HepG2 (cell line): Measurements from ENCODE around the gene GPR62. TPM values are rescaled to one million over a fixed set of nuclear protein-coding genes. Genes with fewer than 3 reads are reported as not detected.

Experiments
- AKNA ChIP-seq: sonication (generic); formaldehyde crosslinking; IDR thresholded peaks from 2 replicates; pipeline ENCODE4 v1.4.0; 2020; ENCODE audit warnings: missing genetic modification reagents, borderline replicate concordance
- CC2D1A ChIP-seq: sonication (generic); formaldehyde crosslinking; IDR thresholded peaks from 2 replicates; pipeline ENCODE4 v1.8.1; 2023; ENCODE audit warnings: mild to moderate bottlenecking, missing genetic modification reagents
- HNF1A ChIP-seq, 2 experiments: sonication (generic) in 1 of 2; formaldehyde crosslinking in 1 of 2; IDR thresholded peaks; 2 replicates each; pipeline versions ENCODE4 v1.4.0 to v1.6.1; 2016 to 2020; ENCODE audit warnings: borderline replicate concordance in 1 of 2, low read depth in 1 of 2, mild to moderate bottlenecking in 1 of 2, missing genetic modification reagents in 1 of 2
- NR2F6 ChIP-seq, 2 experiments: IDR thresholded peaks; 2 replicates each; pipeline ENCODE4 v1.6.1; 2016; ENCODE audit warnings: antibody characterized with exemption in 1 of 2, mild to moderate bottlenecking in 1 of 2
- PHF5A ChIP-seq: IDR thresholded peaks from one replicate; pipeline ENCODE4 v1.6.1; 2018; ENCODE audit warnings: low read depth, missing genetic modification reagents; ENCODE audit not compliant: unreplicated experiment
- RFXAP ChIP-seq: sonication (generic); formaldehyde crosslinking; IDR thresholded peaks from 2 replicates; pipeline ENCODE4 v1.4.0; 2020; ENCODE audit warnings: missing genetic modification reagents, borderline replicate concordance
- SMAD9 ChIP-seq: sonication (generic); formaldehyde crosslinking; IDR thresholded peaks from 2 replicates; pipeline ENCODE4 v1.5.1; 2020; ENCODE audit warnings: mild to moderate bottlenecking, missing genetic modification reagents
- SOX6 ChIP-seq, 2 experiments: fragments of 450-650 bp in 1 of 2; sonication (generic) in 1 of 2; formaldehyde crosslinking in 1 of 2; IDR thresholded peaks; 2 replicates each; pipeline versions ENCODE4 v1.4.0 to v1.6.1; 2017 to 2020; ENCODE audit warnings: antibody characterized with exemption in 1 of 2, mild to moderate bottlenecking in 1 of 2, missing genetic modification reagents in 1 of 2
- TBX3 ChIP-seq: fragments of 450-650 bp; IDR thresholded peaks from 2 replicates; pipeline ENCODE4 v1.6.1; 2017; ENCODE audit warnings: antibody characterized with exemption, mild to moderate bottlenecking, inconsistent platforms, borderline replicate concordance
- TEAD2 ChIP-seq: sonication (generic); formaldehyde crosslinking; IDR thresholded peaks from 2 replicates; pipeline ENCODE4 v1.9.0; 2021; ENCODE audit warnings: missing genetic modification reagents
- TEF ChIP-seq: sonication (generic); formaldehyde crosslinking; IDR thresholded peaks from 2 replicates; pipeline ENCODE4 v1.5.0; 2020; ENCODE audit warnings: missing genetic modification reagents
- TMF1 ChIP-seq: sonication (generic); formaldehyde crosslinking; IDR thresholded peaks from 2 replicates; pipeline ENCODE4 v1.8.1; 2022; ENCODE audit warnings: low read depth, missing genetic modification reagents
- ZBTB1 ChIP-seq: sonication (generic); formaldehyde crosslinking; IDR thresholded peaks from 2 replicates; pipeline ENCODE4 v1.4.0; 2020; ENCODE audit warnings: missing genetic modification reagents, borderline replicate concordance
- ZNF570 ChIP-seq: sonication (generic); formaldehyde crosslinking; IDR thresholded peaks from 2 replicates; pipeline ENCODE4 v1.4.0; 2020; ENCODE audit warnings: mild to moderate bottlenecking, missing genetic modification reagents, borderline replicate concordance
- ZNF781 ChIP-seq: sonication (generic); formaldehyde crosslinking; IDR thresholded peaks from 2 replicates; pipeline ENCODE4 v1.5.1; 2020; ENCODE audit warnings: borderline replicate concordance, mild to moderate bottlenecking, missing genetic modification reagents; ENCODE audit errors: not compliant biosample characterization
- ZNF784 ChIP-seq: sonication (generic); formaldehyde crosslinking; IDR thresholded peaks from 2 replicates; pipeline ENCODE4 v1.5.1; 2020; ENCODE audit warnings: missing genetic modification reagents, mild to moderate bottlenecking, borderline replicate concordance
- polyA plus RNA-seq, 8 experiments: library from polyadenylated mRNA; depleted of rRNA in 3 of 8; stranded (reverse) in 7 of 8; unstranded in 1 of 8; fragments of >200 nt; fragmentation: Illumina TruSeq in 4 of 8; extraction: Trizol in 4 of 8; gene quantifications; 2 replicates each; pipeline versions ENCODE4 v1.2.1 to v1.2.3, GENCODE V29; 2011 to 2016; ENCODE audit warnings: low read depth in 4 of 8, missing spikeins in 1 of 8, mixed read lengths in 1 of 8; ENCODE audit not compliant: insufficient read depth in 1 of 8
- total RNA-seq, 5 experiments: library from RNA; depleted of rRNA; stranded (reverse); fragments of >200 nt; fragmentation: Illumina TruSeq; extraction: Trizol; gene quantifications; 2 replicates each; pipeline ENCODE4 v1.2.3, GENCODE V29; 2016; ENCODE audit warnings: low read depth in 1 of 5

Gene GPR62
- total and polyA plus RNA-seq, 2 of the 13 experiments (the other 11 are each of a cell fraction or from before 2014, with no cell fraction given), result not detected

GRCh38 chr3:51995346-51996163 lies 40.4 kb downstream of the GPR62 start, which contains the start of gene RPL29 (continued):
- TF ChIP-seq NR2F6 (IDR thresholded peaks at IDR 0.05) (peak; percentile 54; the same call in 1 of the 2 replicates), NR2F6 (CRISPR knock-in tag; IDR thresholded peaks at IDR 0.05) (peak; percentile 62), ZBTB1 (CRISPR knock-in tag) (no peak), RFXAP (CRISPR knock-in tag) (peak; percentile 92; the same call in 1 of the 2 replicates), SMAD9 (CRISPR knock-in tag) (no peak), PHF5A (peak; percentile 23), TEAD2 (CRISPR knock-in tag) (no peak), HNF1A (IDR thresholded peaks at IDR 0.05; ENCODE audit: low read depth) (no peak), HNF1A (CRISPR knock-in tag; IDR thresholded peaks at IDR 0.05; ENCODE audit: borderline replicate concordance) (peak; percentile 73; the same call in 1 of the 2 replicates), SOX6 (IDR thresholded peaks at IDR 0.05) (no peak), SOX6 (CRISPR knock-in tag; IDR thresholded peaks at IDR 0.05) (peak; percentile 74), TBX3 (0 out of 2 replicates have a peak, but pooled peaks have one; percentile 39), CC2D1A (no peak), ZNF781 (CRISPR knock-in tag) (peak; percentile 86), TEF (CRISPR knock-in tag) (no peak), ZNF784 (CRISPR knock-in tag) (no peak), ZNF570 (CRISPR knock-in tag) (0 out of 2 replicates have a peak, but pooled peaks have one; percentile 36), AKNA (0 out of 2 replicates have a peak, but pooled peaks have one; percentile 49), TMF1 (CRISPR knock-in tag) (peak; percentile 65; the same call in 1 of the 2 replicates)
